ENCODE data around the gene CEP112. TPM values are rescaled to one million over a fixed set of nuclear protein-coding genes. Genes with fewer than 3 reads are reported as not detected.

Gene CEP112
- total and polyA plus RNA-seq, 3 donors from 2014 or later, result 50.2 to 107 (median 78.8) TPM

GRCh38 chr17:65774787-65775186 is 417.1 kb downstream of the CEP112 start:
- no peak overlapping the region for H3K27ac ChIP-seq
- H3K4me3 ChIP-seq, result no peak overlapping the region
- DNase-seq, result no peak
- H3K4me1 ChIP-seq, result no peaks in the 10 kb centered on the region
- 75 to 80% methylated on average over 6 of the region's 6 CpGs for WGBS, 2 donors
- no peaks in the 10 kb centered on the region for H3K9me3 ChIP-seq
- intact Hi-C loops (cut with DNase I; ENCODE audit: low total_unique reads), result no loop called here
- no peaks in the 10 kb centered on the region for H3K36me3 ChIP-seq (ENCODE audit: low read depth, missing control alignments)
- TF ChIP-seq POLR2A (IDR thresholded peaks at IDR 0.05), result no peak
- no peaks in the 10 kb centered on the region for H3K27me3 ChIP-seq

- DNase-seq, result no peak
- Histone ChIP-seq H3K27me3 (no peaks in the 10 kb centered on the region), H3K27ac (no peak overlapping the region), H3K4me3 (no peak overlapping the region), H3K4me1 (no peaks in the 10 kb centered on the region), H3K36me3 (ENCODE audit: low read depth, missing control alignments) (no peaks in the 10 kb centered on the region), H3K9me3 (no peaks in the 10 kb centered on the region)
- intact Hi-C loops (cut with DNase I; ENCODE audit: low total_unique reads), result no loop called here
- WGBS, 2 donors, result 78 to 85% methylated on average over 6 of the region's 6 CpGs
- TF ChIP-seq POLR2A (IDR thresholded peaks at IDR 0.05) (no peak), CTCF (IDR thresholded peaks at IDR 0.05) (no peak)
Measured at GRCh38 chr17:65772989-65773388, 418.9 kb downstream of the CEP112 start.

- H3K27ac ChIP-seq, result no peak overlapping the region
- intact Hi-C loops (cut with DNase I; ENCODE audit: low total_unique reads), result no loop called here
- TF ChIP-seq CTCF (IDR thresholded peaks at IDR 0.05) (no peak), POLR2A (IDR thresholded peaks at IDR 0.05) (no peak)
Measured at GRCh38 chr17:65771704-65772103, 420.2 kb downstream of the CEP112 start.

GRCh38 chr17:65763786-65764185 is 428.1 kb downstream of the CEP112 start:
- 84 to 100% methylated on average over 1 of the region's 1 CpG for WGBS, 2 donors
- TF ChIP-seq POLR2A (IDR thresholded peaks at IDR 0.05) (no peak), CTCF (IDR thresholded peaks at IDR 0.05) (no peak)
- Histone ChIP-seq H3K27me3 (no peaks in the 10 kb centered on the region), H3K9me3 (no peaks in the 10 kb centered on the region), H3K4me3 (no peak overlapping the region), H3K36me3 (ENCODE audit: low read depth, missing control alignments) (no peaks in the 10 kb centered on the region), H3K4me1 (no peaks in the 10 kb centered on the region), H3K27ac (no peak overlapping the region)
- intact Hi-C loops (cut with DNase I; ENCODE audit: low total_unique reads), result no loop called here
- DNase-seq, result no peak

More at GRCh38 chr17:65771704-65772103, 420.2 kb downstream of the CEP112 start:
- Histone ChIP-seq H3K4me3 (no peak overlapping the region), H3K4me1 (no peaks in the 10 kb centered on the region), H3K27me3 (no peaks in the 10 kb centered on the region), H3K9me3 (no peaks in the 10 kb centered on the region), H3K36me3 (ENCODE audit: low read depth, missing control alignments) (no peaks in the 10 kb centered on the region)
- no peak for DNase-seq

GRCh38 chr17:65762973-65763372 is 429.0 kb downstream of the CEP112 start:
- TF ChIP-seq CTCF (IDR thresholded peaks at IDR 0.05), result no peak
- TF ChIP-seq POLR2A (IDR thresholded peaks at IDR 0.05), result no peak
- Histone ChIP-seq H3K36me3 (ENCODE audit: low read depth, missing control alignments) (no peaks in the 10 kb centered on the region), H3K4me3 (no peak overlapping the region), H3K27me3 (no peaks in the 10 kb centered on the region), H3K9me3 (no peaks in the 10 kb centered on the region), H3K27ac (no peak overlapping the region), H3K4me1 (no peaks in the 10 kb centered on the region)
- WGBS, 2 donors, result 95% methylated on average over 4 of the region's 4 CpGs
- DNase-seq, result no peak
- intact Hi-C loops (cut with DNase I; ENCODE audit: low total_unique reads), result no loop called here

Data from testis (tissue), 3 donors.